Fibroblast of skin of abdomen (primary cell): ENCODE measurements around the gene JADE1.

Experiments used
- DNase-seq: peaks from one replicate; pipeline ENCODE4 v3.0.0-alpha.2; 2013

Gene JADE1

DNA sequence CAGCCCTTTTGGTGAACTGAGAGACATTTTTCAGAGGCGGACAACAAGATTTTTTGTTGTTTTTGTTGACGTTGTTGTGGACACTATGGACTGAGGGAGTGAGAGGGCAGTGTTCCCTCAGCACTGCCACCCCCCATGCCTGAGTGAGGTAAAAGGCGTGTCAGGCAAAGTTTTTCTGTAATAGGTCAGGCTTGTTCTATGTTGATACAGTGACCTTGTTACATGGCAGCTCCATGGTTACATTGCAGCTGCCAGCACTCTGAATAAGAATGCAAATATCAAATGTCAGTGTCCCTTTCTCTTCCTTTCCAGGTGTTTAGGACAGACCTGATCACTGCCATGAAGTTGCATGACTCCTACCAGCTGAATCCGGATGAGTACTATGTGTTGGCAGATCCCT lies 36.6 kb downstream of the JADE1 start:
- no peak for DNase-seq

GRCh38 chr4:128847082-128847724 lies 37.7 kb downstream of the JADE1 start:
- no peak for DNase-seq

GRCh38 chr4:128848461-128848860 lies 39.0 kb downstream of the JADE1 start:
- DNase-seq: no peak

- DNase-seq: no peak
These were observed 40.8 kb downstream of the JADE1 start for GRCh38 chr4:128850252-128850651.

GRCh38 chr4:128853741-128854140 lies 44.2 kb downstream of the JADE1 start:
- DNase-seq: peak; percentile 61

GRCh38 chr4:128854433-128854832 lies 44.9 kb downstream of the JADE1 start:
- DNase-seq: peak; percentile 82

DNA sequence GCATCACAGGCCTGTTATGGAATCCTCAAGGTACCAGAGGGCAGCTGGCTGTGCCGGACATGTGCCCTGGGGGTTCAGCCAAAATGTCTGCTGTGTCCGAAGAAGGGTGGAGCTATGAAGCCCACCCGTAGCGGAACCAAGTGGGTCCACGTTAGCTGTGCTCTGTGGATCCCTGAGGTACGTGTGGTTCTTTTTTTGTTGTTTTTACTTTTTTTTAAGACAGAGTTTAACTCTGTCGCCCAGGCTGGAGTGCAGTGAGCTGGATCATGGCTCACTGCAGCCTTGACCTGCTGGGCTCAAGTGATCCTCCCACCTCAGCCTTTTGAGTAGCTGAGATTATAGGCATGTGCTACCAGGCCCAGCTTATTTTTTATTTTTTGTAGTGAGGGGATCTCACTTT lies 46.1 kb downstream of the JADE1 start:
- DNase-seq: no peak

- DNase-seq: no peak
These were observed 46.7 kb downstream of the JADE1 start for GRCh38 chr4:128856246-128856645.

DNA sequence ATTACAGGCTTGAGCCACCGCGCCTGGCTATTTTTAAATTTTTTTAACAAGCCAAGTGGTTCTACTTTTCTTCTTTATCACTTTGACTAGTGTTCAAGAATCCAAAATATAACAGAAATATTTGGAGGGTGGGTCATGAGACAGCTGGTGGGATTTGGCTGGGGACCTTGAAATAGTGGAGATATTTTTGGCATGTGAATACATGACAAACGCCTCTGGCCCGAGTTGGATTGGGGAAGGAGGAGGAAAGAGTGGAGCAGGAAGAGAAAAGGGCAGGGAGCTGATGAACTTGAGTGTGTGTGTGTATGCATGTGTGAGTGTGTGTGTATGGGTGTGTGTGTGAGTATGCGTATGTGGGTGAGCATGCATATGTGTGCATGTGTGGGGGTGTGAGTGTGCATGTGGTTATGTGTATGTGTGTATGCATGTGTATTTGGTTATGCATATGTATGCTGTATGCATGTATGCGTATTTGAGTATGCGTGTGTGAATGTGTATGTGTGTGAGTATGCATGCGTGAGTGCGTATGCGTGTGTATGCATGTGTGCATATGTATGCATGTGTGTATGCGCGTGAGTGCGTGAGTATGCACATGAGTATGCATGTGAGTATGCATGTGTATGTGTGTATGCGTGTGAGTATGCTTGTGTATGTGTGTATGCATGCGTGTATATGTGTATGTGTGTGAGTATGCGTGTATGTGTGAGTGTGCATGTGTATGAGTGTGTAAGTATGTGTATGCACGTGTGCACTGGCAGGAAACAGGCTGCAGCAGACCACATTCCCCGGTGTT lies 49.6 kb downstream of the JADE1 start:
- DNase-seq: peak; percentile 92

DNA sequence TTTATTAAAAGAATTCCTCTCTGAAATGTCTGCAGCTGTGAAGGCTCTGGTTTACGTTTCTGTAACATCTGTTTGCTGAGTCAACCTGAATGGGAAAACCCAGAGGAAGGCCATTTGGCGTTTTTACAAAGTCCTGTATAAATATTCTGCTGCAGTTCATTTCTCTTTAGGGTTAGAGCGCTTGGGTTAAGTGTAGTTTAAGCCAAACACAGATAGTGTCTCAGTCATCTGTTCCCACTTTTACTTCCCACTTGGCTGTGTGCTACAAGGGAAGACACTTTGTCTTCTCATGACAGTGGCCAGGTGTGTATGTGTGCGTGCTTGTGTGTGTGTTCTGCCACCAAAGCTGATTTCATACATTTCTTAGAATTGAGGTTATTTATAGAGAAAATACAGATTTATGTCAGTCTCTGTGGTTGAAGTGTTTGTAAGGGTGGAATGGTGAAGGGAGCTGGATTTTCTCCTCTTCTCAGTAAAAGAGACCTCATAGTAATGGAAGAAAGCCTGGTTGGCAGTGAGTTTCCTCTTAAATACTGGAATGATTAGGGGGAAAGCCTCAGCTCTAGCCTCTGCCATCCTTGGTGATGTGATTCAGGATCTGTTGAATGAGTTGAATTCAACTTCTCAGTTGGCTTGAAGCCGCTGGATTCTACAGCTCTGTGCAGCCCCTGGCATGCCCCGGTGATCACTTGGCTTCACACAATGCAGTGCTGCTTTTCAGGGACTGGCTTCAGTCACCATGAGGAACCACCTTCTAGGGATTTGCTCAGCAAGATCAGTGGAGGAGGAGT lies 50.6 kb downstream of the JADE1 start:
- DNase-seq: peak; percentile 92

DNA sequence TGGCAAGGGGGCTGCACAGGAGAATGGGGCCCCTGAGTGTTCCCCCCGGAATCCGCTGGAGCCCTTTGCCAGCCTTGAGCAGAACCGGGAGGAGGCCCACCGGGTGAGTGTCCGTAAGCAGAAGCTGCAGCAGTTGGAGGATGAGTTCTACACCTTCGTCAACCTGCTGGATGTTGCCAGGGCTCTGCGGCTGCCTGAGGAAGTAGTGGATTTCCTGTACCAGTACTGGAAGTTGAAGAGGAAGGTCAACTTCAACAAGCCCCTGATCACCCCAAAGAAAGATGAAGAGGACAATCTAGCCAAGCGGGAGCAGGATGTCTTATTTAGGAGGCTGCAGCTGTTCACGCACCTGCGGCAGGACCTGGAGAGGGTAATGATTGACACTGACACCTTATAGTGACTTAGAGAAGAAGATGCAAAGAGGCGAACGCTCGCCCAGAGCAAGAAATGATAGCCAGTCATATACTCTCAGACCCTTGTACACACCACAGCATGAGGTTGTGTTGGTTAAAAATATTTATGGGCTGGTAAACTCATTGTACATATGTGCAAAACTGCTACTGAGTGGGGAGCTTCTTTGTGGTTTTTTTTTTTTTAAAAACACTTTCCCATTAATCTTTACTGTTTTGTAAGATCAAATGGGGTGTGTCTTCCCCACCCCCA lies 52.5 kb downstream of the JADE1 start:
- DNase-seq: no peak

GRCh38 chr4:128862608-128863311 lies 53.3 kb downstream of the JADE1 start:
- DNase-seq: no peak

DNA sequence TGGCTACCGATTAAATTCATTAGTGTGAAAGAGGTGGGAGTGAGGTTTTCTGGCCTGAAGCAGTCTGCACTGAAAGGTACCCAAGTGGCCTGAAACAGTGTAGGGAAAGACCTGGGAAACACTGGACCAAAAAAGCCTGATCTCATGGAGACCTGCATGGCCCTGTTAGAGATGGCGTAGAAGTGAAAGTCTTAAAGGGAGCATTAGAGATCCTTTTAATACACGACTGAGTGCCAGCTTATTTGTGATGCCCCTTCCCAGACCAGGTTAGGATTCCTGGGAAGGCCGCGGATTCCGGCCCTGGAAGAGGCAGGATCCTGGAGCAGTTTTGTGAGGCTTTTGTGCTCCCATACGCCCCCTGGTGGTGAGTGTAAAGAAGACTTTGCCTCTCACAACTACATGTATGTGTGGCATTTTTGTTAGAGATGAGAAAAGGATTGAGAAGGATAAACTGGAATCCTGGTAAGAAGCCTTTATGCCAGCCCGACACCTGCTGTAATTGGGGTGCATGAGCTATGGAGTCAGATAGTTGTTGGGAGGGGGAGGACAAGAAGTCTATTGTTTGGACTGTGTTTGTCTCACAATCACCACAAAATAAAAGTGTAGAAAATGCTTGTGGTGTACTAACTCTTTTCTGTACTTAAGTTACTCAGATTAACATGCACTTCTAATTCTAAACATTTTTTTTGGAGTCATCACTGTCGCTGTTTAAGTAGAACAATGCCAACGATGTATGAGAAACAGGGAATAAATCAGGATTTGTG lies 54.0 kb downstream of the JADE1 start:
- peak; percentile 79 for DNase-seq

GRCh38 chr4:128865132-128865531 lies 55.6 kb downstream of the JADE1 start:
- DNase-seq: no peak

DNA sequence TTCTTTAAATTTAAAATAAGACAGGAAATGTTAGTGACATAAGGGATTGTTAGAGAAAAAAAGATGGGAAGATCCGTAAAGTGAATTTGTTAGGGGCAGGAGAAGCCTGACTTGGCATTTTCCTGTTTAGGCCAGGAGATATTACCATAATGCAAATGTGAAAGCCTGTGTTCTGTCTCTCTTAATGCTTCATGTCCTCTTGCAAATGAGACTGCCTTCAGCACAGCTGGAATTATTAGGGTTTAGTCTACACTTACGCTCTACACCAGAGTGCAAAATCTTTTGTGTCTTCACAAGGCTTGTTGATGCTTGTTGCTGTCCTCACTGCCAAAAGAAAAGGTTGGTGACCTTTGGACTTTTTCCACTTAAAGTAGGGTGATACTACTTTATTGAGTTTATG lies 56.8 kb downstream of the JADE1 start:
- no peak for DNase-seq

GRCh38 chr4:128866691-128867090 lies 57.2 kb downstream of the JADE1 start:
- no peak for DNase-seq

DNA sequence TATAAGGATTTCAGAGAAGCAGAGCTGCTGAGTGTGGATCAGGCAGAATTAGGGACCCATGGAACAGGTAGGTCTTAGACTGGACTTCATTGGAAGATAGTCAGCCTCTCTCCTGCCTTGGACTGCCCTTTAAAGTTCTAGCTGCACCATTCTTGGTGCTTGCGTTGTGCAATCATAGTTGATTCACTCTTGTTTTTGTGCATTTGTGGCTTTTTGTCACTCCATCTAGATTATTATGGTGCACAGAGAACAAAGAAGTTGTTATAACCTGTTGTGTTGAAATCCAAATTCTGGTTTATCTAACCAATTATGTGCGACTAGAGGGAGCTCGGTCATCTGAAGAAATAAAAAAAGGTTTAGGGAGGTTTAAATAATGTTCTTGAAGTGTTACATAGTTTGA lies 59.3 kb downstream of the JADE1 start:
- no peak for DNase-seq

DNA sequence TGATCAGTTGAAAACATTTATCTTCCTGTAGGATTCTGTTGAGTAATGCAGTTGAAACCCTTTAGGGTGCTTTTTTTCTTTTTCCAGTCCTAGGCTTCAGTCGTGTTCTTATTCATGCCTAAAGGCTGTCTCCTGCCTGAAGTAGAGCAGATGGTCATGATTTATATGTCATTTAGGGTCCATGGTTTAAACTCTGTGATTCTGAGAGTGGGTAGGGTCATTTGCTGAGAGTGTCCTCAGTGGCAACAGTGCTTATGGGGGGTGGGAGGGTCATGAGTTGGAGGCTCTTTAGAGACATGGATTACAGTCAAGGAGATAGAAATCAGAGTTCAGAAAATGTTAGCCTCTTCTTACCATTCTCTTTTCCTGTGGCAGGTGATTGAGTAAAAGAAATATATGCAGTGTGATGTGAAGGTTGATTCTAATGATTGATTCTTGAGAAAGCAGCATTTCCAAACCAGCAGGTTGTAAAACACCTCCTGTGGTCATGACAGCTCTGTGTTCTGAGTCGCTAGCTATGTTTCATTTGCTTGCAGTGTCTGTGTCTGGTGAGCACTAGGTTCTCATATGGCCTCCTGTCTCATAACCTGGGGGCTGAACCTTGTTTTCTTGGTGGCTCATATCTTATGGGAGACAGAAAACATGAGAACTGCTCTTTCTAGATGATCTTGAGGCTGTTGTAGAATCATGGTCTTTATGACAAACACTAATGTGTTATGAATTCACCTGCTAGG lies 60.4 kb downstream of the JADE1 start:
- no peak for DNase-seq

- DNase-seq: peak; percentile 81
These were observed 62.4 kb downstream of the JADE1 start for GRCh38 chr4:128871948-128872347.

GRCh38 chr4:128876200-128876599 lies 66.7 kb downstream of the JADE1 start:
- DNase-seq: no peak

- DNase-seq: no peak
These were observed 68.4 kb downstream of the JADE1 start for GRCh38 chr4:128877934-128878333.
